ENCODE results near the gene KCNJ12.

The KCNJ12 gene

DNA sequence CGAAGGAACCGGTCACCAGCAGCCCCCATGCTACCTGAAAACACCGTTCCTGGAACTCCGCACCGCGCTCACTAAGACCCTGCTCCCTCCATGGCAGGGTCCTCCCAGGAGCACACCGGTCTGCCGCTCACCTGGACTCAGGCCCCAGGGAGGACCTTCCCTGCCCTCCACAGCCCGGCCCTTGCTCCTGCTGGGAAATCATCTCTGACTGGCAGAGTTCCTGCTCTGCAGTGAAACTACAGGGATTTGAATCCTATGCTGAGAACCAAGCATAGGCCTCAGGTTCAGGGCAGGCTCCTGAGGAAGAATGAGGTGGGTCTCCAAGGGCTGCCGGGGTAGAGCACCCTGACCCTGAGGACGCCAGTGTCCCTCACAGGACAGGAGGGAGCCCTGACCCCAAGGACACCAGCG lies 88.5 kb downstream of the KCNJ12 start:
- no peaks in the 10 kb centered on the region for H3K36me3 ChIP-seq (ENCODE audit: control insufficient read depth in 2 of 2, insufficient read depth in 1 of 2, low read length in 2 of 2)
- TF ChIP-seq ZNF311 (tag by site-specific recombination; IDR thresholded peaks at IDR 0.05; ENCODE audit: borderline replicate concordance) = no peak
- no peak for TF ChIP-seq HOXA7 (CRISPR knock-in tag; IDR thresholded peaks at IDR 0.05; ENCODE audit: borderline replicate concordance)
- TF ChIP-seq ZNF140 (tag by site-specific recombination; IDR thresholded peaks at IDR 0.05) = no peak
- CTCF ChIA-PET = interaction anchor here (1.0 kb wide), 1 partner anchor 38 kb away, joined by 3 read pairs; no protein-coding TSS in a partner anchor
- H3K4me1 ChIP-seq (ENCODE audit: control insufficient read depth, insufficient read depth, low read length) = no peaks in the 10 kb centered on the region
- no peak overlapping the region for H3K4me3 ChIP-seq (ENCODE audit: low read depth, low read length)
- H3K9me3 ChIP-seq (ENCODE audit: control insufficient read depth, insufficient read depth, low read depth, low read length) = no peaks in the 10 kb centered on the region
- POLR2A ChIA-PET = no interaction called here
- no peak overlapping the region for H3K27ac ChIP-seq (ENCODE audit: extremely low read depth, low read depth, low read length)

GRCh38 chr17:21466550-21466949 lies 90.4 kb downstream of the KCNJ12 start:
- H3K27ac ChIP-seq (ENCODE audit: extremely low read depth, low read depth, low read length) = no peak overlapping the region
- no peaks in the 10 kb centered on the region for H3K4me1 ChIP-seq (ENCODE audit: control insufficient read depth, insufficient read depth, low read length)
- H3K4me3 ChIP-seq (ENCODE audit: low read depth, low read length) = no peak overlapping the region
- H3K36me3 ChIP-seq (ENCODE audit: control insufficient read depth in 2 of 2, insufficient read depth in 1 of 2, low read length in 2 of 2) = no peaks in the 10 kb centered on the region
- POLR2A ChIA-PET = no interaction called here
- CTCF ChIA-PET = interaction anchor here (0.6 kb wide), 1 partner anchor 45 kb away, joined by 3 read pairs; no protein-coding TSS in a partner anchor
- H3K9me3 ChIP-seq (ENCODE audit: control insufficient read depth, insufficient read depth, low read depth, low read length) = no peaks in the 10 kb centered on the region
- TF ChIP-seq SP2 (tag by site-specific recombination; IDR thresholded peaks at IDR 0.05) = no peak
- TF ChIP-seq SCRT2 (tag by site-specific recombination; IDR thresholded peaks at IDR 0.05) = peak; percentile 13; the same call in 1 of the 2 replicates

DNA sequence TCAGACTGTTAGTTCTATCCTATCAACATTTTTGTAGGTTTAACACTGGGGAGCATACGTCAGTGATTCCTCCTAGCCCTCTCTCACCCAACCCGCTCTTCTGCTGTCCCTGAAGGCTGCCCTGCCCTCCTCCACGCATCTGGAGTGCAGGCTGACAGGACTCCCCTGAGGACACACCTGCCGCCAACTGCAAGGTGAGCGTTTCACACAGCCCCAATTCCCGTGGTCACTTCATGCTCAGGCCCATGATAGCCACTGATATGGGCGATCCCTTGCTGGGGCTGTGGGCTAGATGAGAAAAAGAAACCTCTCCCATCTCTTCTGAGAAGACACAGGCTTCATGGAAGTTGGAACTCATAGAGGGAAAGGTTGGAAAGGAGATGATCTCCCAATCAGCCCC lies 91.0 kb downstream of the KCNJ12 start:
- TF ChIP-seq BCL11B (tag by site-specific recombination; IDR thresholded peaks at IDR 0.05; ENCODE audit: low read depth) (no peak), ZNF558 (tag by site-specific recombination; IDR thresholded peaks at IDR 0.05) (no peak), ZNF112 (tag by site-specific recombination; IDR thresholded peaks at IDR 0.05) (no peak), ZNF629 (tag by site-specific recombination; IDR thresholded peaks at IDR 0.05) (no peak), ZNF169 (tag by site-specific recombination; IDR thresholded peaks at IDR 0.05) (no peak), ZNF529 (tag by site-specific recombination; IDR thresholded peaks at IDR 0.05; ENCODE audit: insufficient replicate concordance) (no peak), ZNF548 (tag by site-specific recombination; IDR thresholded peaks at IDR 0.05) (no peak), ZNF2 (tag by site-specific recombination; IDR thresholded peaks at IDR 0.05) (no peak), OVOL3 (tag by site-specific recombination; IDR thresholded peaks at IDR 0.05) (no peak), ZNF16 (tag by site-specific recombination; IDR thresholded peaks at IDR 0.05; ENCODE audit: low read depth) (no peak), PRDM6 (tag by site-specific recombination; IDR thresholded peaks at IDR 0.05) (no peak), ZNF341 (tag by site-specific recombination; IDR thresholded peaks at IDR 0.05; ENCODE audit: low read depth) (no peak)
- Histone ChIP-seq H3K36me3 (ENCODE audit: control insufficient read depth in 2 of 2, insufficient read depth in 1 of 2, low read length in 2 of 2) (no peaks in the 10 kb centered on the region), H3K9me3 (ENCODE audit: control insufficient read depth, insufficient read depth, low read depth, low read length) (no peaks in the 10 kb centered on the region), H3K4me3 (ENCODE audit: low read depth, low read length) (no peak overlapping the region), H3K27ac (ENCODE audit: extremely low read depth, low read depth, low read length) (no peak overlapping the region), H3K4me1 (ENCODE audit: control insufficient read depth, insufficient read depth, low read length) (no peaks in the 10 kb centered on the region)
- POLR2A ChIA-PET = no interaction called here
- CTCF ChIA-PET = no interaction called here

DNA sequence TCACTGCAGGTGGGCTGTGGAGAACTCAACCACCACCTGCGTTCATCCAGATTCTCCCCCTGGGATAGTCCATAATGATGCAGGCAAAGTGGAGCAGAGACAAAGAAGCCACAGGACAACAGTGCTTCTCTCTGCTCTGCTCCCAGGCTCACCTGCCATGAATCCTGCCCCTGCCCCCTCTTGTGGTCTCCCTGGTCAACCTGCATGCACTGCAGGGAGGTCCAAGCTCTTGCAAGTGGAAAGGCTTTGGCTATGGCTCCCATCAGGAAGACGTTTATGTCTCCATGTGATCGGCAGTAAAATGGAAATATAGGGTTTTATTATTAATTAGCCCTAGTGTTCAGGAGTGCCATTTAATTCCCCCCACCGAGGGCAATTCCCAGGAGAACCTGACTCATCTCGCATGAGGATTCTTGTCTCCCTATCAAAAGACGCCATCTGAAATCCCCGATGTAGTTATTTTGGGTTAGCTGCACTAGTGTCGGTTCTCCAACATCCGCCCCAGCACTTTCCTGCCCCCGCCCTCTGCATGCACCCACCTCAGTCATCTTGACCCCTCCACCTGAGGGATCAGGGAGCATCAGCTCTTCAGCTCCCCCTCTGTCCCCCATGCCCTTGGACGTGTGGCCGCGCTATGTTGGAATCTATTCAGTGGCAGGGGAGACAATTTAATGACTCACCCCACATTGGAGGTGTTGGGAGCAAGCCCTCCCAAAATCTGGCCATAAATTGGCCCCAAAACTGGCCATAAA lies 91.8 kb downstream of the KCNJ12 start:
- no peaks in the 10 kb centered on the region for H3K9me3 ChIP-seq (ENCODE audit: control insufficient read depth, insufficient read depth, low read depth, low read length)
- H3K4me3 ChIP-seq (ENCODE audit: low read depth, low read length) = no peak overlapping the region
- ChIA-PET POLR2A (no interaction called here), CTCF (no interaction called here)
- no peaks in the 10 kb centered on the region for H3K4me1 ChIP-seq (ENCODE audit: control insufficient read depth, insufficient read depth, low read length)
- H3K36me3 ChIP-seq (ENCODE audit: control insufficient read depth in 2 of 2, insufficient read depth in 1 of 2, low read length in 2 of 2) = no peaks in the 10 kb centered on the region
- no peak overlapping the region for H3K27ac ChIP-seq (ENCODE audit: extremely low read depth, low read depth, low read length)
- no peak for TF ChIP-seq ZNF521 (tag by site-specific recombination; IDR thresholded peaks at IDR 0.05)
- TF ChIP-seq SP7 (tag by site-specific recombination; IDR thresholded peaks at IDR 0.05) = no peak
- TF ChIP-seq ZBTB49 (tag by site-specific recombination; IDR thresholded peaks at IDR 0.05; ENCODE audit: low read depth) = no peak
- no peak for TF ChIP-seq PRDM1 (tag by site-specific recombination; IDR thresholded peaks at IDR 0.05)
- no peak for TF ChIP-seq KLF17 (tag by site-specific recombination; IDR thresholded peaks at IDR 0.05)
- TF ChIP-seq GLI4 (tag by site-specific recombination; IDR thresholded peaks at IDR 0.05) = no peak
